AG08396 (cell line): ENCODE measurements around the gene MDC1.
"Not testable (repeated sequence)": the region's sequence is repeated elsewhere in the genome, so short reads cannot be mapped to it uniquely, and the experiment has no call there.

ENCODE experiments used
- DNase-seq: peaks from one replicate; pipeline ENCODE4 v3.0.0; 2012; ENCODE audit warnings: low spot score, mixed read lengths

MDC1 gene, protein sequence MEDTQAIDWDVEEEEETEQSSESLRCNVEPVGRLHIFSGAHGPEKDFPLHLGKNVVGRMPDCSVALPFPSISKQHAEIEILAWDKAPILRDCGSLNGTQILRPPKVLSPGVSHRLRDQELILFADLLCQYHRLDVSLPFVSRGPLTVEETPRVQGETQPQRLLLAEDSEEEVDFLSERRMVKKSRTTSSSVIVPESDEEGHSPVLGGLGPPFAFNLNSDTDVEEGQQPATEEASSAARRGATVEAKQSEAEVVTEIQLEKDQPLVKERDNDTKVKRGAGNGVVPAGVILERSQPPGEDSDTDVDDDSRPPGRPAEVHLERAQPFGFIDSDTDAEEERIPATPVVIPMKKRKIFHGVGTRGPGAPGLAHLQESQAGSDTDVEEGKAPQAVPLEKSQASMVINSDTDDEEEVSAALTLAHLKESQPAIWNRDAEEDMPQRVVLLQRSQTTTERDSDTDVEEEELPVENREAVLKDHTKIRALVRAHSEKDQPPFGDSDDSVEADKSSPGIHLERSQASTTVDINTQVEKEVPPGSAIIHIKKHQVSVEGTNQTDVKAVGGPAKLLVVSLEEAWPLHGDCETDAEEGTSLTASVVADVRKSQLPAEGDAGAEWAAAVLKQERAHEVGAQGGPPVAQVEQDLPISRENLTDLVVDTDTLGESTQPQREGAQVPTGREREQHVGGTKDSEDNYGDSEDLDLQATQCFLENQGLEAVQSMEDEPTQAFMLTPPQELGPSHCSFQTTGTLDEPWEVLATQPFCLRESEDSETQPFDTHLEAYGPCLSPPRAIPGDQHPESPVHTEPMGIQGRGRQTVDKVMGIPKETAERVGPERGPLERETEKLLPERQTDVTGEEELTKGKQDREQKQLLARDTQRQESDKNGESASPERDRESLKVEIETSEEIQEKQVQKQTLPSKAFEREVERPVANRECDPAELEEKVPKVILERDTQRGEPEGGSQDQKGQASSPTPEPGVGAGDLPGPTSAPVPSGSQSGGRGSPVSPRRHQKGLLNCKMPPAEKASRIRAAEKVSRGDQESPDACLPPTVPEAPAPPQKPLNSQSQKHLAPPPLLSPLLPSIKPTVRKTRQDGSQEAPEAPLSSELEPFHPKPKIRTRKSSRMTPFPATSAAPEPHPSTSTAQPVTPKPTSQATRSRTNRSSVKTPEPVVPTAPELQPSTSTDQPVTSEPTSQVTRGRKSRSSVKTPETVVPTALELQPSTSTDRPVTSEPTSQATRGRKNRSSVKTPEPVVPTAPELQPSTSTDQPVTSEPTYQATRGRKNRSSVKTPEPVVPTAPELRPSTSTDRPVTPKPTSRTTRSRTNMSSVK (N-terminal part only)

DNA sequence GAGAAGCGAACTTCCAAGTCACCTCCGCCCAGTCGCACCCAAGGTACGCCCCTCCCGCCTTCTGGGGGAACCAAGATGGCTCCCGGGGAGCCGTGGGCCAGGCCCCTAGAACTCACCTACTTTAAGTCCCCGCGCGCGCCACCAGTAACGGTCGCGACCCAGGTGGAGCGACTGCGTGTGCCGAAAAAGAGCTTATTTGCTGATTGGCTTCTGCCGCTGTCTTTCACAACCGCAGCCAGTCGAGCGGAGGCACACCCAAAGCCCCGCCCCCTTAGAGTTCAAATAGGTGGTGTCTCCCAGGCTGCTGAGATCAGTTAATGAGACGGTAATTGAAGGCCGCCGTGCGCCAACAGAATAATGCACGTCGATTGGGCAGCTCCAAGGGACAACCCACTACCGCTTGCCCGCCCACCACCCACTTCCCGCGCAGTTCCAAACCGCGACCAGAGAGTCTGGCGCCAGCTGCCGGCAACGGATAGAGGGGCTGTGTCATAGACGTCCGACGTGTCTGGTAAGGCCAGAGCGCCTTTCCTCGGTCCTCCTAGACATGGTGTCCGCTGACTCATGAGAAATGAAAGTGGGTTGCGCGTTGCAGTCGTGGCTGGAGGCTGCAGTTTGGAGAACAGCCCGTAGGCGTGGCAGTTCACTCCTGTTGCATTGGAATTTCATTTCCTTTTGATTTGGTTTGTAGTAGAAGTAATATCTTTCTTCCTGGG is at the start of gene MDC1:
Gene MDC1, minus strand, starts transcription at position 153 of the 716 bp plus-strand sequence. CDS start 2,106 bp downstream, outside the sequence.
- peak; percentile 95 for DNase-seq

DNA sequence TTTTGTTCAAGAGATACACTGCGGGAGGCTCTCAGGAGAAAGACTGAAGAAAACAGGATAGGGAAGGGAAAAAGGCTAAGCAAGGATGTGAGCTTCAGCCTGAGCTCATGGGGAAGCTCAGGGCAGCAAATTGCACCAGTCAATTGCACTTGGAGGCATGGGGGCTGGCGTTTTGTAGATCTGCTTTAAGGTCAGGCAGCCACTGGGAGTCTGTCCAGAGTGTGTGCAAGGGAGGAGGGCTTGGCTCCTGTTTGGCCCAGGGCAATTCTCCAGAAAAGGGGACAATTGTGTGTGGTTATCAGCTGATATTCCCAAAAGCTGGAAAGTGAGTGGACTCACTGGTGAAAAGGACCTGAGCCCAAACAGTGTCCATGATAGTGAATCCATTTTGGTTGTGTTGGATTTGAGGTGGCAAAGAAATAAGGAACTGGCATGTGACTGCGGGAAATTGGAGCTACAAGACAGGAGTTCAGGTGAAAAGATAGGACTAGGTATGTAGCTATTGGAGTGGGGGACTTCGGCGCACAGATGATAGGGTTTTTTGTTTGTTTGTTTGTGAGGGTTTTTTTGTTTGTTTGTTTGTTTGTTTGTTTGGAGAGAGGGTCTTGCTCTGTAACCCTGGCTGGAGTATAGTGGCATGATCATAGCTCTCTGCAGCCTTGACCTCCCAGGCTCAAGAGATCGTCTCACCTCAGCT is 49.5 kb upstream of the MDC1 start:
- DNase-seq, result no peak

DNA sequence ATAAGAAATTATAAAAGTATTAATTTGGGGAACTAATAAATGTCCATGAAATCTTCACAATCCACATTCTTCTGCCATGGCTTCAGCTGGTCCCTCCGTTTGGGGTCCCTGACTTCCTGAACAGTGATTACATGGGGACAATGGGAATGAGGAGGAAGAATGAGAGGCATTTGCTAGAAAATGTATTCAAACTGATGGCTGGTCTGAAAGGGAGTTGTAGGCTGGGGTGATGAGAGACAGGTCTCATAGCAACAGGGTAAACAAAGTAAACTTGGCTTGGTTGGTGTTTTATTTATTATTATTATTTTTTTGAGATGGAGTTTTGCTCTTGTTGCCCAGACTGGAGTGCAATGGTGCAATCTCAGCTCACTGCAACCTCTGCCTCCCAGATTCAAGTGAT is 48.4 kb upstream of the MDC1 start:
- DNase-seq, result not testable (repeated sequence)

DNA sequence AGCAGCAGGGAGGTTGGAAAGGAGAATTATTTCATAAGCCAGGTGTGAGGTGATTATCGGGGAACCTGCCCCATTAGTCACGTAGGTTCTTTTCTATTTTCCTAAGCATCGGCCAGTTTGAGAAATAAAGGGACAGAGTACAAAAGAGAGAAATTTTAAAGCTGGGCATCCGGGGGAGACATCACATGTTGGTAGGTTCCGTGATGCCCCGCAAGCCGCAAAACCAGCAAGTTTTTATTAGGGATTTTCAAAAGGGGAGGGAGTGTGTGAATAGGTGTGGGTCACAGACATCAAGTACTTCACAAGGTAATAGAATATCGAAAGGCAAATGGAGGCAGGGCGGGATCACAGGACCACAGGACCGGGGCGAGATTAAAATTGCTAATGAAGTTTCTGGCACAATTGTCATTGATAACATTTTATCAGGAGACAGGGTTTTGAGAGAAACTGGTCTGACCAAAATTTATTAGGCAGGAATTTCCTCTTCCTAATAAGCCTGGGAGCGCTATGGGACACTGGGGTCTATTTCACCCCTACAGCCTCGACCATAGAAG is 47.5 kb upstream of the MDC1 start:
- not testable (repeated sequence) for DNase-seq

DNA sequence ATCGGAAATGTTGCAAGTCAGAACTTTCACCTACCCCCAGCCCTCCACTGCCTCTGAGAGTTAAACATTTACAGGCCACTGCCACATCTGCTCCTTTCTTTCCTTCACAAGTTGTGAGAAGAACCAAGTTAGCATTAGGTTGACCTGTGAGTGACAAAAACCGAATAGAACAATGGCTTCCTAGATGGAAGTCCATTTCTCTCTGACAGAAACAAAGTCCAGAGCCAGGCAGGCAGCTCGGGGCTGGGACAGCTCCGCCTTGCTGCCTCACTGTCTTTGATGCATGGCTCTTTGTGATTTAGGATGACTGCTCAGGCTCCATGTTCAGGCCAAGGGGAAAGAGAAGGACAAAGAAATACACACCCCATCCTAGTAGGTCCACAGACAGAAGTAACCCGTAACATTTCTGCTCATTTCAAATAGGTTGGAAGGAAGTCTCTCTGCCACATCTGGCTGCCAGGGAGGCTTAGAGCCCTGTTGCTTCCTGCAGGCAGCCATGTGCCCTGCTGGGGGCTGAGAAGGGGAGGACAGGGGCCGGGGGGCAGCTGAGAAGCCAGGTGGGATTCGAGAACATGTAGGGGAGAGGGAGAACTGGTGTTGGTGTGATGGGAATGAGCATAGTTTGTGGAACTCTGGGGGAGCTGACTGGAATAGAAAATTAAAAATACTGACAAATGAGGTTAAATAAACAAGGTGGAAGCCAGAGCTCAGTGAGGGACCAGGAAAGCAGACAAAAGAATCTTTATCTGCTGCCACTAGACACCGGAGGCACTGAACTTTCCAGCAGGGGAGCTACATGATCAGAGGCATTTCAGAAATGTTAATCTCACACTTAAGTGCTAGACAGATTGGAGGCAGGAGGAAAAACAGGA is 46.8 kb upstream of the MDC1 start:
- DNase-seq, result peak; percentile 23

DNA sequence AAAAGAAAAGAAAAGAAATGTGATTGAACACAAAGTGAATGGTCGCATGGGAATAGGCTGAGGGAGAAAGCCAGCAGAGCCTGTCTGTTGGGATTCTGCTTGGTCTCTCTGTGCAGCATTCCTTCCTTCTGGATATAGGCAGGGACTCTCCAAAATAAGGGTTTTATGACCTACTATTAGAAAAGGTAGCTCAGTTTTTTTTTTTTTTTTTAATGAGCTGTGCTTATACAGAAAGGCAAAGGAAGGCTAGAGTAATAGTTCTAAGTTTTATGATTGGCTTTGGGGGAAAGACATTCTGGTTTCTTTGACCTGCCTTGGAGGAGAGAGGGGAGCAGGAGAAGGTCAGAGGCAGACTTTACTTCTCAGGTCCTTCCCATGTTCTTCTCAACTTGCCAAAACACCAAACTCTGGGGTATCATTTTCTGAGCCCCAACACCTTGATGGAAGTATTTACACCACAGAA is 46.1 kb upstream of the MDC1 start:
- no peak for DNase-seq

DNA sequence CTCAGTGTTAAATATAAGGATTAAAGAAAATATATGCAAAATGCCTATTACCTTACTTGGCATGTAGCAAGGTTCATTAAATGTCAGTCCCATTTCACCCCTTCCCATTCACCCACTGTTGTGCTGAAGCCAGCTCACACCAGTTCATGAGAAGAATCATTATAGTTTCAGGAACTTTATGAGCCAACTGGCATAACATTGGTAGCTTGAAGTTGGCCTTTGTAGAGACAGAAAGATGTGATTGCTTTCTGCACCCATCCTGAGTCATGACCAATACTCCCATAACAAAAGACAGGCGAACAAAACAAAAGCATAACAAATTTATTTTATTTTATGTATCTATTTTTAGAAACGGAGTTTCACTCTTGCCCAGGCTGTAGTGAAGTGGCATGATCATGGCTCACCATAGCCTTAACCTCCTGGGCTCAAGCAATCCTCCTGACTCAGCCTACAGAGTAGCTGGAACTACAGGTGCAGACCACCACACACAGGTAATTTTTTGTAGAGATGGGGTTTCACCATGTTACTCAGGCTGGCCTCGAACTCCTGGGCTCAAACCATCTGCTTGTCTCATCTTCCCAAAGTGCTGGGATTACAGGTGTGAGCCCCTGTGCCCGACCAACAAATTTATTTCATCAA is 44.8 kb upstream of the MDC1 start:
- DNase-seq, result no peak

DNA sequence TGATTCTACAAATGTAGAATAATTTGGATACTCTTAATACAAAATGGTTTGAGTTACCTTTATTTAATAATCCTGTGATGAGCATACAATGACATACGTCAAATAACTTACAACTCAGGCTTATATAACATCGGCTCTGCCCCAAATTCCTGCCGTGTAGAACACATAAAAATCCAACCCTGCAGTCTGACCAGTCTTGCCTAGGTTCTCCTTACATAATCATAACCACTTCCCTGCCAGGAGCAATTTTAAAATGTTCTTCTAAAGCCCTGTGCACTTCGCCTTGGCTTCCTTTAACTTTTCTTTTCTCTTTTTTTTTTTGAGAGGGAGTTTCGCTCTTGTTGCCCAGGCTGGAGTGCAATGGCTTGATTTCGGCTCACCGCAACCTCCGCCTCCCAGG is 43.5 kb upstream of the MDC1 start:
- DNase-seq, result no peak

DNA sequence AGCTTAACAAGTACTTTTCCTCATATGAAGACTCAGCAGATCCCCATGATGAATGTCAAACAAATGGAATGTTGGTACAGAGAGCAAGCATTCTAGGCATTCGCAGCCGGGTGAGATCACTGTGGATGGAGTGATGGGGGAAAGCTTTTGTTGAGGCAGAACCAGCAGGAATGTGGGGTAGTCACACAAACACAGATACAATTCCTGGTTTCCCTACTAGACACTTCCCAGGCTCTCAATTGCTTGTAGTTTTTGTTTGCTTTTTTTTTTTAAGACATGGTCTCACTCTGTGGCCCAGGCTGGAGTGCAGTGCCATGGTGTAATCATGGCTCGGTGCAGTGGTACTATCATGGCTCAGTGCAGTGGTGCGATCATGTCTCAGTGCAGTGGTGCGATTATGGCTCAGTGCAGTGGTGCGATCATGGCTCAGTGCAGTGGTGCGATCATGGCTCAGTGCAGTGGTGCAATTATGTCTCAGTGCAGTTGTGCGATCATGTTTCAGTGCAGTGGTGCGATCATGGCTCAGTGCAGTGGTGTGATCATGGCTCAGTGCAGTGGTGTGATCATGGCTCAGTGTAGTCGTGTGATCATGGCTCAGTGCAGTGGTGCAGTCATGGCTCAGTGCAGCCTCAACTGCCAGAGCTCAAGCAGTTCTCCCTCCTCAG is 42.6 kb upstream of the MDC1 start:
- peak; percentile 85 for DNase-seq

DNA sequence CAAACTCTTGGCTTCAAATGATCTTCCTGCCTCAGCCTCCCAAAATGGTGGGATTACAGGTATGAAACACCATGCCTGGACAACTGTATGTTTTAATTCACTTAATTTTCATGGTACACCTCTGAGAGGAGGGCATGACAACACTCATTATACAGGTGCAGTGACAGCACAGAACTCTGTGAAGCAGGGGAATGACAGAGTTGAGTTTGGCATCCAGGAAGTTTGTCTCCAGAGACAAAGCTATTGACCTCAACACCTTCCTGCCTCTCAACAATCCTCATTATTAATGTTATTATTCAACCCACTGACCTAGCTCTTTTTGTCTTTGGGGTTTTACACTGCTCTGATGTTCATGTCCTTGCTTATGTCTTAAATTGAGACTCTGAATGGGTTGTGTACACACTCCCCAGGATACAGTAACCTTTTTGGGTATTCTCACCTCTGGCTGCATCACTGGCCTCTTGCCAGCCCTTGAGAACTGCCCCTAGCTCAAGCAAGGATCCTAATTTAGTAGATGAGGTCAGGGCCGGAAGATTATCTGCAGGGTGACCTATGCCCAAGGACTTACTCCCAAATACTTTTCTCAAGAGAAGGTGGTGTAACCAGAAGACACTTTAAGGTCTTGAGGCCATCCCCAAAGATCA is 40.3 kb upstream of the MDC1 start:
- no peak for DNase-seq

DNA sequence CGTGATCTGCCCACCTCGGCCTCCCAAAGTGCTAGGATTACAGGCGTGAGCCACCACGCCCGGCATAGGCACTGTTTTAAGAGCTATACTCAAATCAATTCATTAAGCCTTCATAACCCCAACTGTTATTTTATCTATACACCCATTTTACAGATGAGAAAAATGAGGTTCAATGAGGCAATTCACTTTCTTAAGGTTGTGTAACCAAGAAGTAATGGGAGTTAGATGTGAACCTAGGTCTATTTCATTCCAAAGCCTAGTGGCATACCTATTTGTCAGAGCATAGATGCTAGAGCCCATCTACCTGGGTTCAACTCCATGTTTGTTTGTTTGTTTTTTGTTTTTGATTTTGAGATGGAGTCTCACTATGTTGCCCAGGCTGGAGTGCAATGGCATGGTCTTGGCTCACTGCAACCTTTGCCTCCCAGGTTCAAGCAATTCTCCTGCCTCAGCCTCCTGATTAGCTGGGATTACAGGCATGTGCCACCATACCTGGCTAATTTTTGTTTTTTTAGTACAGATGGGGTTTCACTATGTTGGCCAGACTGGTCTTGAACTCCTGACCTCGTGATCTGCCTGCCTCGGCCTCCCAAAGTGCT is 39.4 kb upstream of the MDC1 start:
- DNase-seq, result not testable (repeated sequence)

DNA sequence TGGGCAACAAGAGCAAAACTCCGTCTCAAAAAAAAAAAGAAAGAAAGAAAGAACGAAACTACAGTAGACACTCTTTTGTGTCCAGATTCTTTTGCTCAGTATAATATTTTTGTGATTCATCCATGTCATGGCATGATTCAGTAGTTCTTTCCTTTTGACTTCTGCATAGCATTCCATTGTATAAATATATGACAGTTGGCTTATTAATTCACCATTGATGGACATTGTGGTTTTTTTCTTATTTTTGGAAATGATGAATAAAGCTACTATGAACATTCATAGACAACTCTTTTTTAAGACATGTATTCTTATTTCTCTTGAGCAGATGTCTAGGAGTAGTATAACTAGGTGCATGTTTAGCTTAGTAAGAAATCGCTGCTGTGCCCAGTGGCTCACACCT is 37.5 kb upstream of the MDC1 start:
- DNase-seq, result no peak

DNA sequence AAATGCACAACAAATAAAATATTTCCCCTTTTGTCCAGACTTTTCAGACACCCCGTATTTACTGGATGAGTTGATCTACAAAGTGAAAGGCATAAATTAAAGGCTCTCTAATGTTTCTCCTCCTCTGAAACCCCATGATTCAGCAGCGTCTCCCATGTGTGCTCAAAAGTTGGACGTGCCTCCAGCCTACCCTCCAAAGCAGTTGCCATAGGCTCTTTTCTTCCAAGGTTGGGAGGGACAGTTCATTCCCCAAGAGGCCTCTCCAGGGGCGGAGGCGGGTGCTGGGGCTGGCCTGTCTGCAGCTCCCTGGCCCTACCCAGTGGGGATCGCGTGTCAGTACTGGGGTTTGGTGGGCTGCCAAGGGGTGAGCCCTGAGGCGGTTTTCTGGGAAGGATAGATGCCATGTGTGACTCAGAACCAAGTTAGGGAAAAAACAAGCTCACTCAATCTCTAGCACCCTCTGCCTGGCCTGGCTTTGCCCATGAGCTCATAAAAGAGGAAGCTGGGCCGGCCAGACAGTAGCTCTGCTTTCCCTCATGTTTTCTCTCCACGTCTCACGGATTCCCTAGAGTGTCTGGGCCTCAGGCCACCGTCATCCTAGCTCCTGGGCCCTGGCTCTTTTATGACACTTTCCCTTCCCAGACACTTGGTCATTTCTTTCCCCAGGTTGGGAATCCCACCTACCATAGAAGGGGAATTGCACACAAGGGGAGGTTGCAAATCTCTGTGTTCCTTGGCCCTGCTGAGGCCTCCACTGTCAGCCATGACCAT is 35.3 kb upstream of the MDC1 start:
- DNase-seq, result peak; percentile 90

DNA sequence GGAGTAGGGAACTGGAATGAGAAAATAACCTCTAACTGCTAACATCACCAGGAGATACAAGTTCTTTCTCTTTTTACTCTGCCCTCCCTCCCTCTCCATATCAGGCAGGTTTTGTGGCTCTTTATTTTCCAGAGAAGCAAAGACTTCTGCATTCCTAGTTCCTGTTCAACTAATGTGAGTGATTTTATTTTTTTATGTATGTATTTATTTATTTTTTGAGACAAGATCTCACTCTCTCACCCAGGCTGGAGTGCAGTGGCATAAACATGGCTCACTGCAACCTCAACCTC is 33.2 kb upstream of the MDC1 start:
- no peak for DNase-seq

DNA sequence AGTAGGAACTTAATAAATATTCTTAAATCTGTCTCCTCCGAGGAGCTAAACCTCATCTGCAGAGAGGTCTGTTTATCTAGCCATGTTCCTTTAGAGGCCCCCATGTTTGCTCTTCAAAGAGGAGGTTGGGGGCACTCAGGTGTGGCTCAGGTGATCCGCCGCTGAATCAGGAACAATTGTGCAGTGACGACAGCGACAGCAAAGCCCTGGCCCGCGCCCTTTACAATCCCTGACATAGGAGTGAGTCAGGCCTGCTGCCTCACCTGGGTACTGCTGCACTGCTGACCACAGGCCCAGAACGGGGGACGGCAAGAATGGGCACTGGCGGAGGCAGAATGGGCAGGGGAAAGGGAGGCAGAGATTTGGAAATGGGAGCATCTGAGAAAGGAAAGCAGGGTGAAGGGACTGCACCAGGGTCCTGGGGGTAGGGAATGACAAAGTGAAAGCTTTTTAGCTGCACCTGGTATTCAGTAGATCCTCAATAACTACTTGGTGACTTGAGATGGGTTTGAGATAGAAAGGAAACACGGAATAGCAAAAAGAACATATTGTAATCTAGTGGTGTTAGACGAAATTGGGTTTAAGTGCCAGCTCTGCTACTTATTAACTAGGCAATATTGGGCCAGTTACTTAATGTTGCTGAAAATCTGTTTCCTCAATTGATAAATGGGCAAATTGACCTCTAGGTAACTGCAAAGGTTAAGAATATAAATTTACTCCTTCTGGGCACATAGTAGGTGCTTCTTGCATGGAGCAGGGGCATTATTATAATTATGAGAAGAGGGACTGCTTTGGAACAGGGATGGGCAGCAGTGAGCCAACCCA is 32.7 kb upstream of the MDC1 start:
- DNase-seq, result no peak
